Activated CD8-positive, alpha-beta T cell treated with anti-CD3 and anti-CD28 coated beads, Interleukin-2, amount 10 ng/mL, durations not matched to agents 7 days and 5 days (primary cell): ENCODE data around the gene DPP4. TPM values are rescaled to one million over a fixed set of nuclear protein-coding genes. Genes with fewer than 3 reads are reported as not detected.

Source experiments
- ATAC-seq: fragments of 150-1000 bp; cut with Tn5 transposase; one replicate; pipeline ENCODE4 v1.10.0; 2021; ENCODE audit warnings: moderate library complexity
- CTCF ChIA-PET: fragments of 350-600 bp; sonication (Branson Sonifier 250); formaldehyde crosslinking; loops from one replicate; lab custom pipeline; 2021; ENCODE audit warnings: antibody characterized with exemption; lab: Charles Lee
- POLR2A ChIA-PET: fragments of 350-600 bp; sonication (Branson Sonifier 250); formaldehyde crosslinking; loops from one replicate; lab custom pipeline; 2021; ENCODE audit warnings: antibody characterized with exemption; lab: Charles Lee
- DNase-seq: peaks from one replicate; pipeline ENCODE4 v3.0.0-alpha.2; 2020
- H3K27ac Mint-ChIP-seq: one replicate; pipeline ENCODE4 v1.8.0; 2021; ENCODE audit warnings: mild to moderate bottlenecking, mixed read lengths
- H3K27me3 Mint-ChIP-seq: one replicate; pipeline ENCODE4 v1.8.0; 2021; ENCODE audit warnings: low read depth, mixed read lengths
- H3K36me3 Mint-ChIP-seq: one replicate; pipeline ENCODE4 v1.8.0; 2021; ENCODE audit warnings: low read depth, mixed read lengths
- H3K4me1 Mint-ChIP-seq: one replicate; pipeline ENCODE4 v1.8.0; 2021; ENCODE audit warnings: low read depth, mixed read lengths
- H3K4me3 Mint-ChIP-seq: one replicate; pipeline ENCODE4 v1.8.0; 2021; ENCODE audit warnings: mild to moderate bottlenecking, mixed read lengths
- H3K9me3 Mint-ChIP-seq: one replicate; pipeline ENCODE4 v1.8.0; 2022; ENCODE audit warnings: mixed read lengths; ENCODE audit not compliant: insufficient read depth
- total RNA-seq, 2 experiments: library from RNA; stranded (reverse); gene quantifications; one replicate each; pipeline ENCODE4 v1.2.3, GENCODE V29; 2021

DPP4 gene
- total RNA-seq = 100 to 1,000 TPM; 158 TPM

DNA sequence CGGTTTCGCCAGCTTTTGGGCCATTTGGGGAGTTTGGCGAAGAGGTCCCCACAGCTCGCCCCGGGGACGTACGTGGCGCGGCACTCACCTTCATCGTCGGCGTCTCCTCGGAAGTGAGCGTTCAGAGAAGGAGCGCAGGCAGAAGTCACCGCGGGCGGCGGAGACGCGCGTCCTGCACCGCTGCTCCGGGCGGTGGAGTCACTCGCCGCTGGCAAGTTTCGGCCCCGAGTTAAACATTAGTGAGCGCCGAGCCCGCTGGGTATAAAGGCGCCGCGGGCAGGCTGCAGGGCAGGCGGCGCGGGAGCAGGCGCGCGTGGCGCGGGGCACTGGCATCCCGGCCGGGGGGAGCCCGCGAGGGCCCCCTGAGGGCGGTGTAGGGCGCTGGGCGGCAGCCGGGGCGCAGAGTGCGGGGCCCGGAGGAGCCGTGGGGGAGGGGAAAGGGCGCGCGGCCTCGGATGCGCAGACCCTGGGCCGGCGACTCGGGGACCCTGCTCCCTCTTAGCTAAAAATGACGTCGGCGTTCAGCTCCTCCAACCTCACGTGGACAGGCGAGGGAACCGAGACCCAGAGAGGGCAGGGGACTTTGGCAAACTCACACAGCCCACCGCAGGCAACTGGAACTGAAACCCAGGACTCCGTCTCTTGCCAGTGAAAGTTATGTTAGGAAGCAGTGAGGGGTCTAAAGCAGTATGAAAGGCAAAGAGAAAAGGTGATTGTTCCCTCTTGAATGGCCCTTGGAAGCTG is at the start of gene DPP4:
Gene DPP4 (minus strand): TSS at position 328 of the 744 bp plus-strand sequence. CDS start 234 bp downstream, at position 94.
- peaks cover 44% of the 10 kb centered on the region for H3K4me1 Mint-ChIP-seq
- peak within 1 kb of the TSS; percentile 93 for H3K27ac Mint-ChIP-seq
- DNase-seq (peak; percentile 66), ATAC-seq (peak; percentile 83)
- H3K36me3 Mint-ChIP-seq = peaks cover 86% of the 10 kb centered on the region
- CTCF ChIA-PET = interaction anchor here (0.8 to 5.0 kb wide), 13 partner anchors 10 to 224 kb away, joined by 3 to 50 read pairs (median 6); no protein-coding TSS in a partner anchor
- H3K4me3 Mint-ChIP-seq = peak within 1 kb of the TSS; percentile 95
- H3K9me3 Mint-ChIP-seq = peaks cover 20% of the 10 kb centered on the region
- POLR2A ChIA-PET = interaction anchor here (0.7 to 5.0 kb wide), 12 partner anchors 8 to 766 kb away, joined by 3 to 62 read pairs (median 4); partner anchors contain the start of gene PSMD14
- no peaks in the 10 kb centered on the region for H3K27me3 Mint-ChIP-seq

DNA sequence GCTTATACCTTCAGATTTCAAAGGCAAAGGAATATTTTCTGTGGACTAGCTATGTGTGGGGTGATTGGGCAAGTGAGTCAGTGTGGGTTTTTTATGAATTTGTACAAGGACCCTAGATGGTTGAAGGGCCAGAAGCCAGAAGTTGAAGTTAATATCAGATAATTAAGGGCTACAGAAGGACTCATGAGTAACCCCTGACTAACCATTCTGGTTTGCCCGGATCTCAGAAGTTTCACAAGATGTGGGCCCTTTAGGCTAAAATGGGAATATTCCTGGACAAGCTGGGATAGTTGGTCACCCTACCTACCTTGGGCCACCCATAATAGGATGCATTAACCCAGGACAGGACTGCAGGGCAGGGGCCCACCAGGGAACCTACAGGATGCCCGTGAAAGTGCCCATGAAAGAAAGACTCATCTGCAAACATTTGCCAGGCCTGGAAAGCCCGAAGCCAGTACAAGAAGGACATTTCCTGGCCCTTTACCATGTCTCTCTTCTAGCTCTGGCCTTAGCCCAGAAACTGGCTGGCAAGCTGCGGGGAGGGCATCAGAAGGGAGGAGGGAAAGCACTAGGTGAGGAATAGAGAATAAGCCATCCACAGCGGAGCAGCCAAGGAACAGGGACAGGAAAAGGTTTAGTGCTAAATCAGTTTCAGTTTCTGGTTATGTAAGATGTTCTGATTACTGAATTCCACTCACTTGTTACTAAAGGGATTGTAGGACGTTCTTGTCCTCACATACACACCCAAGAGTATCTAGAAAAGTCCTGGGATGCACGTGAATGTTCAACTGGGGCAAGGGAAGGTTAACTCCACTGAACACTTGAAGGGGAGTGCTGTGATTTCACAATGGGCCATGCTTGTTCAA is 44.4 kb upstream of the DPP4 start:
- Mint-ChIP-seq H3K4me3 (no peak overlapping the region), H3K27ac (peak overlapping the region; percentile 58), H3K9me3 (no peaks in the 10 kb centered on the region), H3K27me3 (no peaks in the 10 kb centered on the region), H3K36me3 (peaks cover 19% of the 10 kb centered on the region), H3K4me1 (peaks cover 20% of the 10 kb centered on the region)
- no peak for DNase-seq
- POLR2A ChIA-PET = interaction anchor here (1.2 kb wide), 1 partner anchor 18 kb away, joined by 3 read pairs; no protein-coding TSS in a partner anchor
- ATAC-seq = no peak
- CTCF ChIA-PET = no interaction called here

- no peak overlapping the region for H3K4me3 Mint-ChIP-seq
- H3K36me3 Mint-ChIP-seq = peaks cover 19% of the 10 kb centered on the region
- peaks cover 24% of the 10 kb centered on the region for H3K4me1 Mint-ChIP-seq
- no peak overlapping the region for H3K27ac Mint-ChIP-seq
- no peaks in the 10 kb centered on the region for H3K27me3 Mint-ChIP-seq
- ChIA-PET POLR2A (no interaction called here), CTCF (interaction anchor here (1.0 kb wide), 1 partner anchor 8 kb away, joined by 3 read pairs; no protein-coding TSS in a partner anchor)
- no peak for ATAC-seq
- DNase-seq = no peak
- H3K9me3 Mint-ChIP-seq = no peaks in the 10 kb centered on the region
Observed at GRCh38 chr2:162116352-162116751, 42.3 kb upstream of the DPP4 start.

DNA sequence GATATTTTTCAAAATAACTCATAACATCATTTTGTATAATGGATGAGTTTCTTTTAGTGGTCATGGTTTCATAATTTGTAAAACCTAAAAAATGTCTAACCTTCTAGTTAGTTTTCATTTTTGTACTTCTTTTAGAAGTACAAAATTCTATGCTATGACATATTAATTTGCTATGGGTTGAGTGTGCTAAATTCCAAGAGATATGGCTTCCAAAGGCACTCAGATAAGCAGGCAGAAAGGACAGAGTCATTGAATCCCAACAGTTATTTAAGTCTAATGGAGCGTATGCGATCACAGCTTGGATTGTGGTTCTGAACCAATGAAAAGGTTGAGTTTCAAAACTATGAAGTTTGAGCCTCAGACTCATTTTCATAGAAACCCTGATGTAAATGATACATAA is 41.1 kb upstream of the DPP4 start:
- ATAC-seq (no peak), DNase-seq (no peak)
- Mint-ChIP-seq H3K4me1 (peaks cover 24% of the 10 kb centered on the region), H3K9me3 (no peaks in the 10 kb centered on the region), H3K27me3 (no peaks in the 10 kb centered on the region), H3K27ac (no peak overlapping the region), H3K36me3 (peaks cover 19% of the 10 kb centered on the region), H3K4me3 (no peak overlapping the region)
- POLR2A ChIA-PET = no interaction called here
- CTCF ChIA-PET = interaction anchor here (1.5 kb wide), 1 partner anchor 11 kb away, joined by 4 read pairs; no protein-coding TSS in a partner anchor

GRCh38 chr2:162114271-162114670 is 40.3 kb upstream of the DPP4 start:
- ChIA-PET POLR2A (no interaction called here), CTCF (interaction anchor here (1.5 kb wide), 1 partner anchor 12 kb away, joined by 4 read pairs; no protein-coding TSS in a partner anchor)
- peaks cover 19% of the 10 kb centered on the region for H3K36me3 Mint-ChIP-seq
- no peak for DNase-seq
- H3K9me3 Mint-ChIP-seq = no peaks in the 10 kb centered on the region
- no peak overlapping the region for H3K27ac Mint-ChIP-seq
- no peak for ATAC-seq
- H3K27me3 Mint-ChIP-seq = no peaks in the 10 kb centered on the region
- H3K4me1 Mint-ChIP-seq = peaks cover 24% of the 10 kb centered on the region
- no peak overlapping the region for H3K4me3 Mint-ChIP-seq

GRCh38 chr2:162113776-162114168 is 39.8 kb upstream of the DPP4 start:
- peaks cover 19% of the 10 kb centered on the region for H3K36me3 Mint-ChIP-seq
- no peaks in the 10 kb centered on the region for H3K27me3 Mint-ChIP-seq
- POLR2A ChIA-PET = no interaction called here
- DNase-seq = no peak
- H3K27ac Mint-ChIP-seq = no peak overlapping the region
- no peaks in the 10 kb centered on the region for H3K9me3 Mint-ChIP-seq
- peaks cover 22% of the 10 kb centered on the region for H3K4me1 Mint-ChIP-seq
- CTCF ChIA-PET = interaction anchor here (1.6 kb wide), 1 partner anchor 9 kb away, joined by 5 read pairs; no protein-coding TSS in a partner anchor
- no peak for ATAC-seq
- no peak overlapping the region for H3K4me3 Mint-ChIP-seq

GRCh38 chr2:162113088-162113775 is 39.2 kb upstream of the DPP4 start:
- Mint-ChIP-seq H3K27ac (no peak overlapping the region), H3K27me3 (no peaks in the 10 kb centered on the region), H3K4me3 (no peak overlapping the region), H3K9me3 (no peaks in the 10 kb centered on the region), H3K36me3 (peaks cover 19% of the 10 kb centered on the region), H3K4me1 (peaks cover 18% of the 10 kb centered on the region)
- no peak for DNase-seq
- no peak for ATAC-seq
- POLR2A ChIA-PET = interaction anchor here (0.7 kb wide), 1 partner anchor 42 kb away, joined by 3 read pairs; no protein-coding TSS in a partner anchor
- CTCF ChIA-PET = interaction anchor here (1.6 kb wide), 1 partner anchor 10 kb away, joined by 5 read pairs; no protein-coding TSS in a partner anchor

DNA sequence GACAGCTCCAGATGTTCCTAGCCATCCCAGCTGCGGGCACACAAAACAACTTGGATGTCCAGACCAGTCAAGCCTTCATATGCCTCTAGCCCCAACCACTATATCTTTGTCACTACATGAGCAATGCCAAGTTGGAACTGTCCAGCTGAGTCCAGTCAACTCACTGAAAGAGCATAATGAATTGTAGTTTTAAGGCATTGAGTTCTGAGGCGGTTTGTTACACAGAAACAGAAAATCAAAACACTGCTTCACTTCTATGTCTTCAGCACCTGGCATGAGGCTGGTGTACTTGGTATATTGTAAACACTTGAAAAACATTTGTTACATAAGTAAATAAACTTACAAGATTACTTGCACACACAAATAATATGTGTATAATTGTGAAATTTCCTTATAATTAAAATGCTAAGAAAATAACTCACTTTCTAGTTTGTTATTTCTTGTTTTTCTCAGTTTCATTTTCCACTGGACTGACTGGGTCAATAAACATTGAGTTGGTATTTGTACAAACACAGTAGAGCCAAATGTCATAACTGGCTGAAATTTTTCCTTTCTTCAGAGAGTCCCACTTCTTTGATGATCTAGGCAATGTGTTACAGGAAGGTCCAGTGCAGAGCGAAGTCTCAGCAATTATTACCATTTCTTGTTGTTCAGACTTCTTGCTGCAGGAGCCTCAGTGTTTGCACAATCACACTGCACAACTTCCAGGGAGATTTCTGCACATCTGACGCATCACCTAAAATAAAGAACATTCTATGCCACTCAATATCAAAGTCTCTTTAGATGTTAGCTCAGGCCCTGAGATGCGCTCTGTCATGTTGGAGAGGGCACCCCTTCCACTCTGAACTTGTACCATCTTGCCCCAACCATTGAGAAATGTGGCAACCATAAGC is 38.2 kb upstream of the DPP4 start:
- ATAC-seq (no peak), DNase-seq (no peak)
- H3K27me3 Mint-ChIP-seq = no peaks in the 10 kb centered on the region
- CTCF ChIA-PET = interaction anchor here (1.6 kb wide), 1 partner anchor 11 kb away, joined by 5 read pairs; no protein-coding TSS in a partner anchor
- no peak overlapping the region for H3K4me3 Mint-ChIP-seq
- H3K4me1 Mint-ChIP-seq = peaks cover 25% of the 10 kb centered on the region
- no peak overlapping the region for H3K27ac Mint-ChIP-seq
- POLR2A ChIA-PET = no interaction called here
- H3K9me3 Mint-ChIP-seq = no peaks in the 10 kb centered on the region
- H3K36me3 Mint-ChIP-seq = peaks cover 19% of the 10 kb centered on the region

DNA sequence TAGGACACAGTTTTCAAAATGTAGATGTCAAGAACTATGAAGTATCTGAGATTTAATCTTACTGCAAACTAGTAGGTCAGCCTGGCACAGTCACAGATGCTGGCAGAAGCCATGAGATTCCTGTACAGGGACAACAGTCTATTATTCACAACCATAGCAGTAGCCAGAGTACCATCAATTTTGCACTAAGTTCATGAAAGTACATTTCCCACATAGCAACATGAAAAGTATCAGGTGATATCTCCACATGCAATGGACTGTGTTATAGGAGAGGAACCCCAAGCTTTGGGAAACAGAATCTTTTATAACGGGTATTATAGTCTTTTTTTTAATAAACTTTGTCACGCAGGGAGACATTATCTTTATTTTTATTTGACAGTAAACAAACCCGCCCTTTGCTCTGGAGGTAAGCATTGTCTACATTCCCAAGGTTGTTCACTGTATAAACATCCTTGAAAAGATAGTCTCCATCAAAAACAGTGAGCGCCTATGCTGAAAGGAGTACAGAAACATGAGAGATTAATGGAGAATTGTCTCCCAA is 33.4 kb upstream of the DPP4 start:
- CTCF ChIA-PET = no interaction called here
- Mint-ChIP-seq H3K4me1 (peaks cover 9% of the 10 kb centered on the region), H3K36me3 (no peaks in the 10 kb centered on the region), H3K27me3 (no peaks in the 10 kb centered on the region), H3K27ac (no peak overlapping the region), H3K9me3 (no peaks in the 10 kb centered on the region), H3K4me3 (no peak overlapping the region)
- DNase-seq = no peak
- POLR2A ChIA-PET = interaction anchor here (0.7 kb wide), 1 partner anchor 1022 kb away, joined by 3 read pairs; no protein-coding TSS in a partner anchor
- ATAC-seq = no peak

DNA sequence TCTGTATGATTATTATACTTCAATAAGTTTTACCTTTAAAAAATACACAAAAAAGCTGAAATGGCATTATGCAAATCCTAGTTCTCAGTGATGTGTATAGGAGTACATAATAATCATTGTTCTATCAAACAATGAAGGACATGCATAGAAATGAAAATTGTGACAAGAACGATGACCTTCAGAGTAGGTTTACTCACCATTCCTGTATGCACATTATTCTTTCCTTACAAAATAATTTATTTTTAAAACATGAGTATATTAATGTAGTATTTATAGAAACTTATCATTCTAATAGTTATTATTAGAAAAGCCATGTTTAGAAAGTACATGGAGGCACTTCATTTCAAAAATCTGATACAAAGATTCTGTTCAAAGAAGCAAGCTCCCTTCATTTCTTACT is 32.7 kb upstream of the DPP4 start:
- H3K9me3 Mint-ChIP-seq = no peaks in the 10 kb centered on the region
- H3K4me3 Mint-ChIP-seq = no peak overlapping the region
- ChIA-PET POLR2A (interaction anchor here (0.7 to 1.3 kb wide), 3 partner anchors 33 to 1022 kb away, joined by 3 to 4 read pairs (median 3); partner anchors contain the start of gene DPP4), CTCF (interaction anchor here (0.9 kb wide), 1 partner anchor 15 kb away, joined by 3 read pairs; no protein-coding TSS in a partner anchor)
- H3K36me3 Mint-ChIP-seq = no peaks in the 10 kb centered on the region
- ATAC-seq = no peak
- peaks cover 7% of the 10 kb centered on the region for H3K4me1 Mint-ChIP-seq
- no peak for DNase-seq
- no peaks in the 10 kb centered on the region for H3K27me3 Mint-ChIP-seq
- no peak overlapping the region for H3K27ac Mint-ChIP-seq
